Measurements from ENCODE around the gene PSD2. TPM values are rescaled to one million over a fixed set of nuclear protein-coding genes. Genes with fewer than 3 reads are reported as not detected.

Gene PSD2
- total RNA-seq, 2 experiments from 2014 or later, result 0.08 TPM; not detected in 1

DNA sequence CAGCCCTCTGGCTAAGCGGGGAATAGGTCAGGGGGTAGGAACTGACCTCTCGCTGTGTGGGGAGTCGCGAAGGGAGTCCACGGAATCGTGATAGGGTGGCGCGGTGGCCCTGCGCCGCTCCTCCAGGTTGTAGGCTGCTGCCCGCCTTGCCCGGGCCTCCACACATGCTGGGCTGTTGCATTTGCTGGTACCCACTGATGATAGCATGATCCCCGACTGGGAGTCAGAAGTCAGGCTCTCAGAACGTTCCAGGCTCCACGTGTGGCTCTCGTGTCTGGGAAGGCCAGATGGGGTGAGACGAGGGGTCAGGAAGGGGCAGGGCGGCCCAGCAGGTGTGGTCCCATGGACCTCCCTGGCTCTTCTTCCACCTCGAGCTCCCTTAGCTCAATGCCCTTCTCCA, 56.0 kb downstream of the PSD2 start:
- Histone ChIP-seq H3K27me3 (ENCODE audit: control insufficient read depth in 1 of 2, insufficient read depth in 2 of 2, low read length in 2 of 2) (peaks cover 4% of the 10 kb centered on the region in 2 experiments), H3K9me3 (ENCODE audit: control insufficient read depth in 1 of 2, insufficient read depth in 1 of 2, low read length in 2 of 2) (no peaks in the 10 kb centered on the region), H3K27ac (ENCODE audit: low read depth in 1 of 2, low read length in 2 of 2) (no peak overlapping the region), H3K36me3 (ENCODE audit: insufficient read depth, low read length) (no peaks in the 10 kb centered on the region), H3K4me3 (ENCODE audit: low read length) (no peak overlapping the region), H3K4me1 (ENCODE audit: insufficient read depth, low read length) (peaks cover 11% of the 10 kb centered on the region)
- H3K9me3 Mint-ChIP-seq, result no peaks in the 10 kb centered on the region
- ChIA-PET CTCF (no interaction called here), POLR2A (no interaction called here)
- H3K27me3 Mint-ChIP-seq, result peaks cover 5% of the 10 kb centered on the region
- TF ChIP-seq, protein P1, sequence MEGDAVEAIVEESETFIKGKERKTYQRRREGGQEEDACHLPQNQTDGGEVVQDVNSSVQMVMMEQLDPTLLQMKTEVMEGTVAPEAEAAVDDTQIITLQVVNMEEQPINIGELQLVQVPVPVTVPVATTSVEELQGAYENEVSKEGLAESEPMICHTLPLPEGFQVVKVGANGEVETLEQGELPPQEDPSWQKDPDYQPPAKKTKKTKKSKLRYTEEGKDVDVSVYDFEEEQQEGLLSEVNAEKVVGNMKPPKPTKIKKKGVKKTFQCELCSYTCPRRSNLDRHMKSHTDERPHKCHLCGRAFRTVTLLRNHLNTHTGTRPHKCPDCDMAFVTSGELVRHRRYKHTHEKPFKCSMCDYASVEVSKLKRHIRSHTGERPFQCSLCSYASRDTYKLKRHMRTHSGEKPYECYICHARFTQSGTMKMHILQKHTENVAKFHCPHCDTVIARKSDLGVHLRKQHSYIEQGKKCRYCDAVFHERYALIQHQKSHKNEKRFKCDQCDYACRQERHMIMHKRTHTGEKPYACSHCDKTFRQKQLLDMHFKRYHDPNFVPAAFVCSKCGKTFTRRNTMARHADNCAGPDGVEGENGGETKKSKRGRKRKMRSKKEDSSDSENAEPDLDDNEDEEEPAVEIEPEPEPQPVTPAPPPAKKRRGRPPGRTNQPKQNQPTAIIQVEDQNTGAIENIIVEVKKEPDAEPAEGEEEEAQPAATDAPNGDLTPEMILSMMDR (IDR thresholded peaks at IDR 0.05), result no peak
- no peak overlapping the region for H3K4me3 Mint-ChIP-seq
- no peaks in the 10 kb centered on the region for H3K36me3 Mint-ChIP-seq (ENCODE audit: low read depth)
- peaks cover 18% of the 10 kb centered on the region for H3K4me1 Mint-ChIP-seq (ENCODE audit: low read depth)
- intact Hi-C loops (cut with DNase I, micrococcal nuclease), result no loop called here
- DNase-seq (no peak), ATAC-seq (ENCODE audit: poor library complexity) (no peak)
- no peak overlapping the region for H3K27ac Mint-ChIP-seq

DNA sequence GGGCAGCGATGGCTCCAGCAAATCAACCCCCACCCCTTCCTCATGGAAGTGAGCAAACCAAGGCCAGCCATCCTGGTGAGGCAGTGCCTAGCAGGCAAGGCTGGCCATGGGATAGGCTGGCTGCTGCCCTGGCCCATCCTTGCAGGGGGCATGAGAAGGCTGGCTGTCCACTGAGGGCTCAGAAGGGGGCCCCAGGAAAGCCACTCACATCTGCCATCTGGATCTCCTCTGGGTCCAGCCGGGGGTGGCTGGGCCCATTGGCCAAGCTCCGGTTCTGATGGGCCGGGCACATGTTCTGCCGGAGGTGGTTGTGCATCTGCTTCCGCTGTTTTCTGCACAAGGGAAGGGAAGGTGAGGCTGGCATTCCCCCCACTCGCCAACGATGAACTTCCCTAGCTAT, 57.1 kb downstream of the PSD2 start:
- no peaks in the 10 kb centered on the region for H3K36me3 Mint-ChIP-seq (ENCODE audit: low read depth)
- POLR2A ChIA-PET, result no interaction called here
- H3K4me3 ChIP-seq (ENCODE audit: low read length), result no peak overlapping the region
- no peaks in the 10 kb centered on the region for H3K36me3 ChIP-seq (ENCODE audit: insufficient read depth, low read length)
- peaks cover 14% of the 10 kb centered on the region for H3K4me1 Mint-ChIP-seq (ENCODE audit: low read depth)
- ATAC-seq (ENCODE audit: poor library complexity), result no peak
- CTCF ChIA-PET, result no interaction called here
- peaks cover 3% of the 10 kb centered on the region for H3K4me1 ChIP-seq (ENCODE audit: insufficient read depth, low read length)
- H3K27me3 ChIP-seq (ENCODE audit: control insufficient read depth in 1 of 2, insufficient read depth in 2 of 2, low read length in 2 of 2), result no peaks in the 10 kb centered on the region
- H3K4me3 Mint-ChIP-seq, result no peak overlapping the region
- no peak overlapping the region for H3K27ac Mint-ChIP-seq
- intact Hi-C loops (cut with DNase I, micrococcal nuclease), result no loop called here
- peaks cover under 1% of the 10 kb centered on the region for H3K27me3 Mint-ChIP-seq
- H3K27ac ChIP-seq (ENCODE audit: low read depth in 1 of 2, low read length in 2 of 2), result no peak overlapping the region
- DNase-seq, result no peak
- TF ChIP-seq, protein P1 (IDR thresholded peaks at IDR 0.05), result no peak
- H3K9me3 ChIP-seq (ENCODE audit: control insufficient read depth in 1 of 2, insufficient read depth in 1 of 2, low read length in 2 of 2), result no peaks in the 10 kb centered on the region
- H3K9me3 Mint-ChIP-seq, result no peaks in the 10 kb centered on the region

DNA sequence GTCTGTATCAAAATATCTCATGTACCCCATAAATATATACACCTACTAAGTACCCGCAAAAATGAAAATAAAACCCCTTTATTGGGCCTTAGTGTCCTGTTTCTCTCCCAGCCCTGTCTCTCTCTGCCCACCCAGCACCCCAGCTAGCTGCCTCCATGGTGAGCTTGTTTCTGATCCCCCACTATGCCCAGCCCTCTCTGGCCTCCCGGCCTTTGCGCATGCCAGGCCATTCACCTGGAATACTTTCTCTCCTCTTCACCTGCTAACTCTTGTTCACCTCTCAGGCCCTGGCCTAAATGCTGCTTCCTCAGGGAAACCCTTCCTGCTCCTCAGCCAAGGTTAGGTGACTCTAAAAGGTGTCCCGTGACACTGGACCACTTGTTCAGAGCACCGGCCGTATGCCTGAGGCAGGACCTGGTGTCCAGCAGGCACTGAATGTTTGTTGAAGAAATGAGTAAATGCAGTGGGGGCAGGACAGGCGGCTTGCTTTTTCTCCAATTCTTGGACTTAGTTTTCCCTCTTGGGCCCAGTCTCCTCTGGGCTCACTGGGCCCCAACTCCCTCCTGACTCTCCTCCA, 58.5 kb downstream of the PSD2 start:
- no peaks in the 10 kb centered on the region for H3K9me3 ChIP-seq (ENCODE audit: control insufficient read depth in 1 of 2, insufficient read depth in 1 of 2, low read length in 2 of 2)
- Mint-ChIP-seq H3K4me1 (ENCODE audit: low read depth) (peaks cover 8% of the 10 kb centered on the region), H3K27me3 (no peaks in the 10 kb centered on the region), H3K36me3 (ENCODE audit: low read depth) (no peaks in the 10 kb centered on the region), H3K9me3 (no peaks in the 10 kb centered on the region), H3K27ac (no peak overlapping the region), H3K4me3 (no peak overlapping the region)
- ATAC-seq (ENCODE audit: poor library complexity), result no peak
- POLR2A ChIA-PET, result no interaction called here
- no peak overlapping the region for H3K4me3 ChIP-seq (ENCODE audit: low read length)
- H3K27me3 ChIP-seq (ENCODE audit: control insufficient read depth in 1 of 2, insufficient read depth in 2 of 2, low read length in 2 of 2), result no peaks in the 10 kb centered on the region
- CTCF ChIA-PET, result no interaction called here
- H3K36me3 ChIP-seq (ENCODE audit: insufficient read depth, low read length), result no peaks in the 10 kb centered on the region
- H3K4me1 ChIP-seq (ENCODE audit: insufficient read depth, low read length), result no peaks in the 10 kb centered on the region
- DNase-seq, result no peak
- no peak overlapping the region for H3K27ac ChIP-seq (ENCODE audit: low read depth in 1 of 2, low read length in 2 of 2)
- TF ChIP-seq, protein P1 (IDR thresholded peaks at IDR 0.05), result no peak
- intact Hi-C loops (cut with DNase I, micrococcal nuclease), result no loop called here
